GM10266 (cell line): ENCODE data around the gene CEP83.

ENCODE experiments used
- DNase-seq: peaks from one replicate; pipeline ENCODE4 v3.0.0; 2012; ENCODE audit errors: extremely low spot score
- TF ChIP-seq, protein P1 (sequence below): IDR thresholded peaks from 2 replicates; pipeline ENCODE4 v1.5.1; 2012; ENCODE audit warnings: mild to moderate bottlenecking, low read depth; ENCODE audit not compliant: control insufficient read depth, insufficient read depth; ENCODE audit errors: missing control alignments

The CEP83 gene

DNA sequence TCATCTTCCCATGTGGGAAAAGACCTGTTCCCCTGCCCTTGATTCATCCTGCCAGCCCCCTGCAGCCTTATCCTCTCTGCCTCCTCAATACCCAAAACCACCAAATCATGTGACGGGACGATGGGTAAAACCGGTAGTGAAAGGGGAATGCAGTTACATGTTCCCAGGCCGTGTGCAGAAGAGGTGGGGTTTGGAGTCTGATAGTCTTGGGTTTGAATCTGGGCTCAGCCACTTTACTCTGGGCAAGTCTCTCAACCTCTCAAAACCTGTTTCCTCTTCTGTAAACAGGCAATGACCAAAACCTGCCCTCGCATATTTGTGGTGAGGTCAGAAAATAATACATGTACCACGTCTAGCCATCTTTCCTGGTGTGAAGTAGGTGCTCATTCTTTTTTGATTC, 188.3 kb downstream of the CEP83 start:
- TF ChIP-seq, protein P1, sequence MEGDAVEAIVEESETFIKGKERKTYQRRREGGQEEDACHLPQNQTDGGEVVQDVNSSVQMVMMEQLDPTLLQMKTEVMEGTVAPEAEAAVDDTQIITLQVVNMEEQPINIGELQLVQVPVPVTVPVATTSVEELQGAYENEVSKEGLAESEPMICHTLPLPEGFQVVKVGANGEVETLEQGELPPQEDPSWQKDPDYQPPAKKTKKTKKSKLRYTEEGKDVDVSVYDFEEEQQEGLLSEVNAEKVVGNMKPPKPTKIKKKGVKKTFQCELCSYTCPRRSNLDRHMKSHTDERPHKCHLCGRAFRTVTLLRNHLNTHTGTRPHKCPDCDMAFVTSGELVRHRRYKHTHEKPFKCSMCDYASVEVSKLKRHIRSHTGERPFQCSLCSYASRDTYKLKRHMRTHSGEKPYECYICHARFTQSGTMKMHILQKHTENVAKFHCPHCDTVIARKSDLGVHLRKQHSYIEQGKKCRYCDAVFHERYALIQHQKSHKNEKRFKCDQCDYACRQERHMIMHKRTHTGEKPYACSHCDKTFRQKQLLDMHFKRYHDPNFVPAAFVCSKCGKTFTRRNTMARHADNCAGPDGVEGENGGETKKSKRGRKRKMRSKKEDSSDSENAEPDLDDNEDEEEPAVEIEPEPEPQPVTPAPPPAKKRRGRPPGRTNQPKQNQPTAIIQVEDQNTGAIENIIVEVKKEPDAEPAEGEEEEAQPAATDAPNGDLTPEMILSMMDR: no peak

DNA sequence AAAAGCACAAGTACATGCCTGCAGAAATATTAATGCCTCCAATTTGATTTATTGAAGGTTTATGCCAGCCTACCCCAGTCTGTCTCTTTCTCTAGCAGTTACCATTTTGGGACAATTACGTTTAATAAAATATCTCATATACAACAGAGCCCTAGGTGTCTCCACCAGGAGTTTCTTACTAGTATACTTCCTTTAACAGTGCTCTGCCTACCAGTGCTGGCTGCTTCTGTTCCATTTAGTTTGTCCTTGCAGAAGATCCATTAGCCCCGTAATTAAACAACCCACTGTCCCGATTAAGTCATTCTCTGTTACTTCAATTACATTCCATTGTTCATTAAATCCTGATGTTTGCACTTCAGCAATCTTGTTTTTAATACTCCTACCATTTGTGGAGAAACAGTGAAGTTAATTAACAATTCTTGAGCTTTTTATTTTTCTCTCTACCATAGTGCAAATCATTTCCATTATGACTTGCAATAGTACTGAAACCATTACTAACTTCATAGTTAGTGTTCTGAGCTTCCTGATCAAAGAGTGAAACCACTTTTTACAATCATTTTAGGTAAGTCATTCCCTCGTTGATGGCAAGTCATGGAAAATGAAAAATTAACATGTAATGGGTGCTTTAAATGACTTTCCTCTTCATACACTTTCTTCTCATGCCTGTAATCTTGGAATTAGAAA, 190.2 kb downstream of the CEP83 start:
- DNase-seq: no peak
- TF ChIP-seq, protein P1: no peak

More for the DNA sequence above, 188.3 kb downstream of the CEP83 start:
- peak; percentile 37 for DNase-seq

DNA sequence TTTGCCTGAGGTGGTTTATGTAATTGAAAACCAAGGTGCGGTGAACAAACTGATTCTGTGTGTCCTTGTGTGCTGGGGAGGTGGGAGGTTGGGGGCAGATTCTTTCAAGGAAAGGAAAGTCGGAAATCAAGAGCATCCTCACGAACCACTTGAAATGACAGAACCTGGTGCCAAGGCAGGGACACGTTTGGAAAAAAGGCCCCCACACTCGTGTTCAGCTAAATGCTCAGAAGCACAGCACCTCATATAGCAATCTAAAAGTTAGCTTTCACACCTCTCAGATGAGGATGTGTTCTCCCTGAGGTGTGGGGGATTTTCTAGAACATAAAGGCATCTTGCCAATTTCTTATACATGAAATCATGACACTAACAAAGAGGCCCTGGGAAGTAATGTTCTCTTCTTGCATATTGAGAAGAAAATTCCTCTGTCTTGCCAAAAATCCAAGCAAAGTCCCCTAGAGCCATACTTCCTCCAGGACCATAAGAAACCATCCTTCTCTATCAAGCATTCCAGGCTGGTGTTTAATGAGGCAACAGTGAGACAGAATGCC, 191.7 kb downstream of the CEP83 start:
- TF ChIP-seq, protein P1: no peak
- no peak for DNase-seq

DNA sequence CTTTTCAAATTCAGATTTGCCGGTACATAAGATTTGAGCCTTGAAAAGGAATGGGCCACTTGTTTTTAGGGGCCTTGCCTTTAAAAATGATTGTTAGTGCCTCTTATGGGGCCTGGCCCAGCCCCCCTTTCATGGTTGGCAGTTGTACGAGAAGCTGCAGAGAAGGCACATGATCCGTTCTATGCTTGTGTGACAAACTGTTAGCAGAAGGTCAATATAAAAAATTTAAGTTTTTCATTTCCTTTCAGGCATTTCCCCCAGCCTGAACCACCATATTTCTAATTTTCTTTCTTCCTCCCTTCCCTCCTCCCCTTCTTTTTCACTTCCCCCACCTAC, 192.2 kb downstream of the CEP83 start:
- no peak for DNase-seq
- TF ChIP-seq, protein P1: no peak

DNA sequence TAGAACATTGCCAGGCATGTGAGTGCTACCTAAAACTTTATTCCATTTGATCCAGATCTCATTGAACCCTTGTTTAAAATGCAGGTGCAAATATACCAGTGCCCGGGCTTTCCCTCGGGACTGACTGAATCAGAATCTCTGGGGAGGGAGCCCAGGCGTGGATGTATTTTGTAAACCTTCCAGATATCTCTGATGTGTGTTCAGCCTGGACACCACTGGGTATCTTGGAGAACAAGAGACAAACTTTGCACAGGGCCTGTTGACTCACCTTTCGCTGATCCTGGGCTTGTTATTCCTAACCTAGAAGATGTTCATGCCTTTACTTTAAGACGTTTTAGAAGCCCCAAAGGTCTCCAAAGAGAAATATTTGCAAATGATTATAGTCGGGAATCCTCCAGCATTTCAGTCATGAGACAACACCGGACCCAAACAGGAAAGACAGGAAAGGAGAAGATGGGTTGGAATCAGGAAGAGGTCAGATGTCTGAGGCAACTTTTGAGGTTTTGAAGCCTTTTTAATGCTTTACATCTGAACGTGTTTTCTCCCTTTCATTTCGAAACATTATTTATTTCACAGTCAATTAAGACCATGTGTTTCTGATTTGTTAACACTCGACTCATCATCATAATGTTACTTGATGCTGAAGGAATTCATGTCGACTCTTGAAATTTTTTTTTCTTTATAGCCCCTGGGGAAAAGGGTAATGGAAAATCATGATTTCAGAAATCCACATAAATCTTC, 192.7 kb downstream of the CEP83 start:
- DNase-seq: no peak
- TF ChIP-seq, protein P1: no peak

DNA sequence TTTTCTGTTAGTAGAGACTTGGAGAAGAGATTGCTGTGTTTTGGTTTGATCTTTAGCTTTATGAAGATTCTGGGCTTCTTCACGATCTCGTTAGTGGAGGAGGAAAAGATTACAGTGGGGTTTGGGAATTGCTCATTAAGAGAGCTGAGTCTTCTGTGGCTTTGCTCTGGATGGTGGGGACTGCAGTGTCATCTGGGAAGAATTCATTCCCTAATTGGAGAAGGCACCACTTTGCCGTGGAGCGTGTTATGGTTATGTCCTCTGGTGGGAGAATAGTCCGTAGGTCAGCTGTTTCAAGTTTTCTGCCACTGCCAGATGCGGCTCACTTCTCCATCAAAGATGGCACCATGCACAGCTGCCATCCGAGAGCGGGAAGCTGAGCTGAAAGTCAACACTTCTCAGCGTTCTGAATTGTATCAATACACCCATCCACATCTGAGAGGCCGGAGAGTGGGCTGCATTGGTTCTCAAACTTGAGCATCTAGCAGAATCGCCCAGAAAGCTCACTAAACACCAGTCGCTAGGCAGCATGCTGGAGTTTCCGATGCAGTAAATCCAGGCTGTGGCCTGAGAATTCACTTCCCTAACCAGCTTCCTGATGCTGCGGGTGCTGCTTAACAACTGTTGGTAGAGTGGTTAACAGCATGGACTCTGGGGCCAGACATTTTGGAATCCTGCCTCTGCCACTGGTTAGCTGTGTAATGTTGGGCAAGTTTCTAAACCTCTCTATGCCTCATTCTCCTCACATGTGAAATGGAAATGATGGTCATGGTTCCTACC, 193.5 kb downstream of the CEP83 start:
- TF ChIP-seq, protein P1: no peak
- no peak for DNase-seq
